ENCODE data around the gene MCUB.
"Not testable (repeated sequence)": the region's sequence is repeated elsewhere in the genome, so short reads cannot be mapped to it uniquely, and the experiment has no call there.

Gene MCUB

GRCh38 chr4:109579997-109580396 lies 20.0 kb downstream of the MCUB start:
- DNase-seq: not testable (repeated sequence)

GRCh38 chr4:109588176-109588575 lies 28.1 kb downstream of the MCUB start:
- DNase-seq: no peak

GRCh38 chr4:109589119-109589518 lies 29.1 kb downstream of the MCUB start:
- DNase-seq: no peak

GRCh38 chr4:109589605-109590004 lies 29.6 kb downstream of the MCUB start:
- DNase-seq: no peak

DNA sequence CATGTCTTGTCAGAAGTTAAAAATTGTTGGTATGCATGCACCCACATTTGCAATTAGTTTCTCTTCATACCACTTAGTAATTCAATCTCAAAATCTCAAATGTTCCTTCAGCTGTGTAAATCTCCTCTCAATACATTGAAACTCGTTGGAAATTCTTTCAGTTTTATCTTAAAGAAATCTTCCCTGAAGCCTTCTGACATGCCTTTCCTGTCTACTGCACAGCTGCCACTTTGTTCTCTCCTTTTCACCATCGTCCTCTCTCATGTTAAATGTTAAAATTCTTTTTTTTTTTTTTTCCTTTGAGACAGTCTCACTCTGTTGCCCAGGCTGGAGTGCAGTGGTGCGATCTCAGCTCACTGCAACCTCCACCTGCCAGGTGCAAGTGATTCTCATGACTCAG lies 30.9 kb downstream of the MCUB start:
- DNase-seq: no peak

DNA sequence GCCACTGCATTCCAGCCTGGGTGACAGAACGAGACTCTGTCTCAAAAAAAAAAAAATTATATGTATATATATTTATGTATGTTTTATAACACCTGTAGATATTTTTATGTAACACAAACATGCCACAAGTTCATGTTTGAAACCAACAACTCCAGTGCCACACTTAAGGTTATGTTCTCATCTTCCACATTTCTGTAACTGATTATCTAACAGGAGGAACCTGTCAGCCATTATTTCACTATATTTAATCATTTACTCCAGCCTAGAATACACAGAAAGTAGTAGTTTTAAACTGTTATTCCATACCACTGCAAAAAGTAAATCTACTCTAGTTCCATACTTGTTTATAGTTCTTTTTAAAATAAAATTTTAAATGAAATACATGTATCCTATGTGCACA lies 32.3 kb downstream of the MCUB start:
- DNase-seq: no peak

GRCh38 chr4:109595123-109595522 lies 35.1 kb downstream of the MCUB start:
- not testable (repeated sequence) for DNase-seq

DNA sequence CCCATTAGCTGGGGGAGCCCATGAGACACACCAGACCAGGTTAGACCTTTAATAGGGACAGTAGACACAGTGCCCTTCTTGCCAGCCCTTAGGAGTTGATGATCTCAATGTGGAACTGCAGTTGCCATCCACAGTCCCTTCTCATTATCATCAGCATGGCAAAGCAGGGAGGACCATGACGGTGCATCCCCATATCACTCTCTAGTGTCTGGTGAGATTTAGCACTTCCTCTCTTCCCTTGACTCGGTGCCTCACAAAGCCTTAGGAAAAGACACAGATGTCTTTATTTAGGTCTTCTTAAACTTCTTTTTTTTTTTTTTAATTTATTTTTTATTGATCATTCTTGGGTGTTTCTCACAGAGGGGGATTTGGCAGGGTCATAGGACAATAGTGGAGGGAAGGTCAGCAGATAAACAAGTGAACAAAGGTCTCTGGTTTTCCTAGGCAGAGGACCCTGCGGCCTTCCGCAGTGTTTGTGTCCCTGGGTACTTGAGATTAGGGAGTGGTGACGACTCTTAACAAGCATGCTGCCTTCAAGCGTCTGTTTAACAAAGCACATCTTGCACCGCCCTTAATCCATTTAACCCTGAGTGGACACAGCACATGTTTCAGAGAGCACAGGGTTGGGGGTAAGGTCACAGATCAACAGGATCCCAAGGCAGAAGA lies 36.5 kb downstream of the MCUB start:
- not testable (repeated sequence) for DNase-seq

DNA sequence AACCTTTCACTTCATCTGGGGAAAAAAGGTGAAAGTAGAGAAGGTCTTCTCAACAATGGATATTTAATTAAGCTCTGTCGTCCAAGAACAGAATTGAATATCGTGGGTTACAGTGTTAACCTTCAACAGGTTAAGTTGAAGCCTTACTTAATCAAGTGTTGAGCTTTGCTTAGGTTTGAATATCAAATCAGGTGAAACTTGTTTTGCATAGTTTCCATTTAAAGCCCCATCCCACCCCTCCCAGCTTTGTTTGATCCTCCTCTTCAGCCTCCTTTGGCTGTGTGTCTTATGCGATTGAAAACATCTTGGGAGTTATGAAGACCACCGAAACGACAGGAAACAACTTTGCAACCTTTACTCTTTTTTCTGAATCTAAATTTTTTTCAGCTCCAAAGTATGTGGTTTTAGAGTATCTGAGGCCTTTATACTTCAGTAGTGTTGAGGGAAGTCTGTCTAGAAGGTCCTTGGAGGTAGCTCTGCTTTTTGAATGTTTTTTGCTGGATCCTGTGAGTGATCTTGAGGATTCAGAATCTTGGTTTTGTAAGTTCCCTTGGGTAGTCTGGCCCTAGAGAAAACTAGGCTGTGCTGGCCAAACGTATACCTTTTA lies 39.1 kb downstream of the MCUB start:
- no peak for DNase-seq

- DNase-seq: no peak
These were observed 40.4 kb downstream of the MCUB start for GRCh38 chr4:109600431-109600830.

GRCh38 chr4:109601336-109601735 lies 41.3 kb downstream of the MCUB start:
- no peak for DNase-seq

DNA sequence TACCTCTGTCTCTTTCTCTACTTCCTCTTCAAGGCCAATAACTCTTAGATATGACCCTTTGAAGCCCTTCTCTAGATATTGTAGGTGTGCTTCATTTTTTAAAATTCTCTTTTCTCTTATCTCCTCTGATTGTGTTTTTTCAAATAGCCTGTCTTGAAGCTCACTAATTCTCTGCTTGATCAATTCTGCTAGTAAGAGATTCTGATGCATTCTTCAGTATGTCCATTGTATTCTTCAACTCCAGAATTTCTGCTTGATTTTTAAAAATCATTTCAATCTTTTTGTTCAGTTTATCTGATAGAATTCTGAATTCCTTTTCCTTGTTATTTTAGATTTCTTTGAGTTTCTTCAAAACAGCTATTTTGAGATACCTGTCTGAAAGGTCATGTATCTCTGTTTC lies 47.9 kb downstream of the MCUB start:
- DNase-seq: no peak

DNA sequence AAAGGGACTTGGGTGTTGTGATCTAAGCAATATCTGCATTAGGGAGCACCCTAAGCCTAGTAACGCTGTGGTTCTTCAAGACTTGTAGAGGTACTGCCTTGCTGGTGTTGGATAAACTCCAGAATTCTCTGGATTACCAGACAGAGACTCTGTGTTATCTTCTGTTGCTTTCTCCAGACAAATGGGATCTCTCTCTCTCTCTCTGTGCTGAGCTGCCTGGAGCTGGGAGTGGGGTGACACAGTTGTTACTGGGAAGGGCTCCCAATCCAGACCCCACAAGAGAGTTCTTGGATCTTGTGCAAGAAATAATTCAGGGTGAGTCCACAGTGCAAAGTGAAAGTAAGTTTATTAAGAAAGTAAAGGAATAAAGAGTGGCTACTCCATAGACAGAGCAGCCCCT lies 48.8 kb downstream of the MCUB start:
- DNase-seq: no peak

DNA sequence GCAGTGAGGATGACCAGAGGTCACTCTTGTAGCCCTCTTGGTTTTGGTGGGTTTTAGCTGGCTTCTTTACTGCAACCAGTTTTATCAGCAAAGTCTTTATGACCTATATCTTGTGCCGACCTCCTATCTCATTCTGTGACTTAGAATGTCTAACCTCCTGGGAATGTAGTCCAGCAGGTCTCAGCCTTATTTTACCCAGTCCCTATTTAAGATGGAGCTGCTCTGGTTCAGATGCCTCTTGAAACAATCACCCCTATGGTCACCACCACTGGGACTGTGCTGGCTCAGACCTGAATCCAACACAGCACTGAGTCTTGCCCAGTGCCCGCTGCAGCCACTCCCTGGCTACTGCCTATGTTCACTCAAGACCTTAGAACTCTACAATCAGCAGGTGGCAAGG lies 49.4 kb downstream of the MCUB start:
- DNase-seq: no peak

DNA sequence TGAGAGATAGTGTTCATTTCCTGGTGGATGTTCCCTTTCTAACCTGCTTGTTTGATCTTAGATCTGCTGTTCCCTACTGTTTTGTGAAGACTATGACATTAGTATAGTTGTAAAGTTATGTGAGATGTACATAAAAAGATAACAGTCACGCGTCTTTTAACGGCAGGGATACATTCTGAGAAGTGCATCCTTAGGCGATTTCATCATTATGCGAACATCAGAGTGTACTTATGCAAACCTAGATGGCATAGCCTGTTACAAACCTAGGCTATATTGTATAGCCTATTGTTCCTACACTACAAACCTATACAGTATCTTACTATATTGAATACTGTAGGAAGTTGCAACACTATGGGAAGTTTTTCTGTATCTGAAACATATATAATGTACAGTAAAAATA lies 50.4 kb downstream of the MCUB start:
- no peak for DNase-seq

- no peak for DNase-seq
These were observed 51.1 kb downstream of the MCUB start for GRCh38 chr4:109611045-109611646.

DNA sequence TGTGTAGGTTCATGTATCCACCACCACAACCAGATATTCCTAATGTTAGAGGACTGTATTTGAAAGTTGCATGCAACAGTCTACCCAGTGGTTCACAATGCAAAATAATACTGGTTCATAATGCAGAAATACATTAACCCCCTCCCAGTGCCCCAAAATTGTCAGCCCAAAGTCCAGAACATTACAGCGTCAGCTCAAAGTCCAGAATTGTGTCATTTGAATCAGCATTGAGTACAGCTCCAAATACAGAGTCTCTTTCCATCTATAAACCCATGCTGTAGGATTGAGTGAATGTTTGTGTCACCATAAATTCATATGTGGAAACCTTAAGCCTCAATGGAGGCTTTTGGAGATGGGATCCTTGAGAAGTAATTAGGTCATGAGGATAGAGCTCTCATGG lies 54.0 kb downstream of the MCUB start:
- no peak for DNase-seq

DNA sequence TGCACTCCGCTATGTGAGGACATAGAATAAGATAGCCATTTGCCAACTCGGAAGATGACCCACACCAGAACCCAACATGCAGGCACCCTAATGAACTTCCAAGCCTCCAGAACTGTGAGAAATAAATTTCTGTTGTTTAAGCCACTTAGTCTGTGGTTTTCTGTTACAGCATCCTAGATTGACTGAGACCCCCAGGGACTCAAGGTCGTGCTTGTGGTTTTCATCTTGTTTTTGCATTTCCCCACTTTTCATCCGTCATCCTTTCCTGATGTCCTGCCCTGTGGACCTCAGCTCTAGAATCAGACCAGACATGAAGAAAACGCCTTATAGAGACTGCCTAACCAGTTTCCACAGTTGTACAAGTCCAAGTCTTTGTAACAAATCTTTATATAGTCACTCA lies 54.4 kb downstream of the MCUB start:
- no peak for DNase-seq

GRCh38 chr4:109615742-109616141 lies 55.7 kb downstream of the MCUB start:
- no peak for DNase-seq

GRCh38 chr4:109616243-109616642 lies 56.2 kb downstream of the MCUB start:
- DNase-seq: no peak

- DNase-seq: no peak
These were observed 62.6 kb downstream of the MCUB start for GRCh38 chr4:109622626-109623025.

DNA sequence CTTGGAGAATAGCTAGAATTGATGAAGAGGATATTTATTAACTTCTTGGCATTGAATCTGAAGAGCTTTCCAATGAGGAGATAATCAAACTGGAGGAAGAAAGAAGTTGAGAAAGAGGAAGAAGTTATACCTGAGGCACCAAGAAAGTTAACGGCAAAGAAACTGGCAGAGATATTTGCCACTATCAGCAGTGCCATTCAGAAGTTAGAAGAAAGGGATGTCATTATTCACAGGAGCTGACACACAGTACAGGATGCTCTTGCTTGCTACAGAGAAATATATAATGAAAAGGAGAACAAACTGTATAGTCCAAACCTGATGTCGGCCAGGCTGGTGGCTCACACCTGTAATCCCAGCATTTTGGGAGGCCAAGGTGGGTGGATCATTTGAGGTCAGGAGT lies 64.5 kb downstream of the MCUB start:
- DNase-seq: no peak

- no peak for DNase-seq
These were observed 67.3 kb downstream of the MCUB start for GRCh38 chr4:109627361-109627760.

GRCh38 chr4:109629775-109630174 lies 69.7 kb downstream of the MCUB start:
- DNase-seq: no peak
